ENCODE results near the gene PPP1R9B.

Gene PPP1R9B

GRCh38 chr17:50125420-50125997, 25.0 kb downstream of the PPP1R9B start:
- no peak for DNase-seq (ENCODE audit: low read depth)

GRCh38 chr17:50123649-50124349, 26.7 kb downstream of the PPP1R9B start:
- no peak for DNase-seq (ENCODE audit: low read depth)

- DNase-seq (ENCODE audit: low read depth), result no peak
Measured at GRCh38 chr17:50122945-50123344, 27.5 kb downstream of the PPP1R9B start.

- no peak for DNase-seq (ENCODE audit: low read depth)
Measured at GRCh38 chr17:50120475-50121253, 29.8 kb downstream of the PPP1R9B start.

GRCh38 chr17:50118828-50119218, 31.7 kb downstream of the PPP1R9B start:
- no peak for DNase-seq (ENCODE audit: low read depth)

- no peak for DNase-seq (ENCODE audit: low read depth)
Measured at GRCh38 chr17:50118076-50118827, 32.2 kb downstream of the PPP1R9B start.

- peak; percentile 38 for DNase-seq (ENCODE audit: low read depth)
Measured at GRCh38 chr17:50117202-50118051, 33.0 kb downstream of the PPP1R9B start.

- no peak for DNase-seq (ENCODE audit: low read depth)
Measured at GRCh38 chr17:50115756-50116155, 34.7 kb downstream of the PPP1R9B start.

GRCh38 chr17:50114849-50115357, 35.6 kb downstream of the PPP1R9B start:
- DNase-seq (ENCODE audit: low read depth), result peak; percentile 60

- DNase-seq (ENCODE audit: low read depth), result no peak
Measured at GRCh38 chr17:50114401-50114800, 36.1 kb downstream of the PPP1R9B start.

GRCh38 chr17:50113624-50114320, 36.7 kb downstream of the PPP1R9B start:
- no peak for DNase-seq (ENCODE audit: low read depth)

- no peak for DNase-seq (ENCODE audit: low read depth)
Measured at GRCh38 chr17:50112694-50113093, 37.8 kb downstream of the PPP1R9B start.

GRCh38 chr17:50111673-50112655, 38.5 kb downstream of the PPP1R9B start:
- DNase-seq (ENCODE audit: low read depth), result no peak

- DNase-seq (ENCODE audit: low read depth), result no peak
Measured at GRCh38 chr17:50110591-50111349, 39.7 kb downstream of the PPP1R9B start.

GRCh38 chr17:50109785-50110184, 40.7 kb downstream of the PPP1R9B start:
- no peak for DNase-seq (ENCODE audit: low read depth)

GRCh38 chr17:50109207-50109606, 41.3 kb downstream of the PPP1R9B start:
- no peak for DNase-seq (ENCODE audit: low read depth)

- DNase-seq (ENCODE audit: low read depth), result no peak
Measured at GRCh38 chr17:50108556-50108955, 41.9 kb downstream of the PPP1R9B start.

GRCh38 chr17:50107790-50108414, 42.6 kb downstream of the PPP1R9B start:
- DNase-seq (ENCODE audit: low read depth), result no peak

All from fibroblast of gingiva (primary cell).